ENCODE results near the gene ZNF853.
"Not testable (repeated sequence)": the region's sequence is repeated elsewhere in the genome, so short reads cannot be mapped to it uniquely, and the experiment has no call there.

The ZNF853 gene

GRCh38 chr7:6614953-6615722 lies at the start of gene ZNF853:
Gene ZNF853 (plus strand): TSS chr7:6615610. CDS start chr7:6616175, 565 bp downstream.
- DNase-seq (ENCODE audit: low read depth in 2 of 2) = no peak

DNA sequence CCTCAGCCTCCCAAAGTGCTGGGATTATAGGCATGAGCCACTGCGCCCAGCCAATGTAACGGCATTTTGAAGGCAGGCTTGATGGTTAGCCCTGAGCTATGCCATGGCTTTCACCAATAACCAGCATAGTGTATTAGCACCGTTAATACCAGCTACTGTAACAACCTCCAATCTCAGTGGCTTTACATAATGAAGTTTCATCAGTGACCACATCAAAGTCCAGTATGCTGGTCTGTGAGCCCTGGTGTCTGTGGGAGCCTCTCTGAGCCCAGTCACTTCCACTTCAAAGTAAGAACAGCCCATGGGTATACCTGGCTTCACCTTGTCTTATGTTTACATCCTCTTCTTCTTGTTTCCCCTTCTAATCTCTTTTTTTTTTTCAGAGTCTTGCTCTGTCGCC lies 49.8 kb upstream of the ZNF853 start:
- no peak for DNase-seq (ENCODE audit: low read depth in 2 of 2)

GRCh38 chr7:6567886-6568285 lies 47.5 kb upstream of the ZNF853 start:
- DNase-seq (ENCODE audit: low read depth in 2 of 2) = no peak

GRCh38 chr7:6571160-6571779 lies 44.1 kb upstream of the ZNF853 start:
- no peak for DNase-seq (ENCODE audit: low read depth in 2 of 2)

- DNase-seq (ENCODE audit: low read depth in 2 of 2) = no peak
Observed at GRCh38 chr7:6575281-6576023, 40.0 kb upstream of the ZNF853 start.

GRCh38 chr7:6576024-6576866 lies 39.2 kb upstream of the ZNF853 start:
- no peak for DNase-seq (ENCODE audit: low read depth in 2 of 2)

GRCh38 chr7:6576867-6577368 lies 38.5 kb upstream of the ZNF853 start:
- DNase-seq (ENCODE audit: low read depth in 2 of 2) = not testable (repeated sequence)

DNA sequence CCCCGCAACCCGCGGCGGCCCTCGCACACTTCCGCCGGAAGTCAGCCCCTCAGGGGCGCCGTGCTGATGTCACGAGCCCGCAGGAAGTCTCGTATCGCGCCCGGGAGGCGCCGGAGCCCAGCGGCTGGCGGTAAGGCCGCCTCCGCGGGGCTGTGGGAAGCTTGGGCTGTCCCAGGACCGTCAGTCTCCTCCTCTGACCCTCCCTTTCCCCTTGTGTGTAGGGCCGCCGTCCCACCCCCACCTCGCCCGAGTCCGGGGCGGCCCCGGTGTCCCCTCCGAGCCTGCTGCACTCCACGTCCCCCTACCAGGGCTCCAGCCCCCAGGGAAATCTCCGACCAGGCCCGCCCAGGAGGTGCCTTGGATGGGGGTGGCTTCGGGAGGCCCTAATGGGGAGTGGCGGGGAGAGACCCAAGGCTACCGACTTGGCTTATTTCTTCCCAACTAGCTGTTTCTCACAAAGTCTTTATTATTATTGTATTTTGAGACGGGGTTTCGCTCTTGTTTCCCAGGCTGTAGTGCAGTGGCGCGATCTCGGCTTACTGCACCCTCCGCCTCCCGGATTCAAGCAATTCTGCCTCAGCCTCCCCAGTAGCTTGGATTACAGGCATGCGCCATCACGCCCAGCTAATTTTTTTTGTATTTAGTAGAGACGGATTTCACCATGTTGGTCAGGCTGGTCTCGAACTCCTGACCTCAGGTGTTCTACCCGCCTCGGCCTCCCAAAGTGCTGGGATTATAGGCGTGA lies 37.9 kb upstream of the ZNF853 start, which contains the start of gene ZDHHC4:
Gene ZDHHC4 (plus strand): TSS at position 86 of the 745 bp plus-strand sequence. CDS start 3,108 bp downstream, outside the sequence.
- DNase-seq (ENCODE audit: low read depth in 2 of 2) = peak; percentile 91

DNA sequence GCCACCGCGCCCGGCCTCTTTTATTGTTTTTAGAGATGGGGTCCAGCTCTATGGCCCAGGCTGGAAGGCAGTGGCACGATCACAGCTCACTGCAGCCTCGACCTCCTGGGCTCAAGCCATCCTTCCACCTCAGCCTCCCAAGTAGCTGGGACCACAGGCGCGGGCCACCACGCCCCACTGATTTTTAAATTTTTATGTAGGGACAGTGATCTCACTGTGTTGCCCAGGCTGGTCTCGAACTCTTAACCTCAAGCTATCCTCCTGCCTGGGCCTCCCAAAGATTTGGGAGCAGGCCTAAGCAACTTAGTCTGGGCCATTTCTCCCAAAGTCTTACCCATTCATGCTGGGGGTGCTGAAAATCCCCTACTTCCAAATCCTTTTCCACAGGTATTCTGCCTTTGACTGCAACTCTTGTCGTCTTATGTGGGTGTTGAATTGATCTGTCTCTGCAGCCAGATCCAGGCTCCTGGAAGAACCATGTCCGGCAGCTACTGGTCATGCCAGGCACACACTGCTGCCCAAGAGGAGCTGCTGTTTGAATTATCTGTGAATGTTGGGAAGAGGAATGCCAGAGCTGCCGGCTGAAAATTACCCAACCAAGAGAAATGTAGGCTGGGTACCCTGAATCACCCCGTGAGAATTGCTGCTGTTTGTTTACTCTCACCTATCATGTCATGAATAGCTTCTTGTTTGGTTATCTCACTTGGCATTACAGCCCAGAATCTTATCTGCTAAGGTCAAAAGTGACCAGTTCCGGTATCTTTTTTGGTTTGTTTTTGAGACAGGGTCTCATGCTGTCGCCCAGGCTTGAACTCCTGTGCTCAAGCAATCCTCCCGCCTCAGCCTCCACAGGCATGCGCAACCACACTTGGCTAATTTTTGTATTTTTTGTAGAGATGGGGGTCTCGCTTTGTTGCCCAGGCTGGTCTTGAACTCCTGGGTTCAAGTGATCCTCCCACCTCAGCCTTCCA lies 37.0 kb upstream of the ZNF853 start:
- DNase-seq (ENCODE audit: low read depth in 2 of 2) = no peak

DNA sequence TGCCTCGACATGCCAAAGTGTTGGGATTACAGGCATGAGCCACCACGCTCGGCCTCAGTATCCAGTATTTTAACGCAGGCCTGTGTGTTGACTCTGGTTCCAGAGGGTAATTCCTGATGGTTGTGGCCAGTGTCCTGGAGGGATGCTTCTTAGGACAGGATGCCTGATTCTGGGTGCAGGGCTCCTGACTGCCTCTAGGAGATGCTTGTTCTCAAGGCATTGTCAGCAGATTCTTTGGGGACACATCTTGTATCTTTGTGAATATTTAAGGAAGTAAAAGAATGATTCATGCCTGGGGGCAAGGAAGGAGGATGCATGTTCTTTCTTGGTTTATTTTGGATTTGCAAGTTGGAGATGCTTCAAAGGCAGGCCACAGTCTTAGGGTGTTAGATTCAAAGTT lies 36.0 kb upstream of the ZNF853 start:
- no peak for DNase-seq (ENCODE audit: low read depth in 2 of 2)

- not testable (repeated sequence) for DNase-seq (ENCODE audit: low read depth in 2 of 2)
Observed at GRCh38 chr7:6585746-6586432, 29.5 kb upstream of the ZNF853 start.

DNA sequence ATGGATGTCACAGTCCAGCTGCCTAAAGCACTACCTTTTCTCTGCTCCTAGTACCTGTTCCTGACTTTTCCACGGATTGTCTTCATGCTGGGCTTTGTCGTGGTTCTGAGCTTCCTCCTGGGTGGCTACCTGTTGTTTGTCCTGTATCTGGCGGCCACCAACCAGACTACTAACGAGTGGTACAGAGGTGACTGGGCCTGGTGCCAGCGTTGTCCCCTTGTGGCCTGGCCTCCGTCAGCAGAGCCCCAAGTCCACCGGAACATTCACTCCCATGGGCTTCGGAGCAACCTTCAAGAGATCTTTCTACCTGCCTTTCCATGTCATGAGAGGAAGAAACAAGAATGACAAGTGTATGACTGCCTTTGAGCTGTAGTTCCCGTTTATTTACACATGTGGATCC lies 26.8 kb upstream of the ZNF853 start:
- DNase-seq (ENCODE audit: low read depth in 2 of 2) = no peak

- DNase-seq (ENCODE audit: low read depth in 2 of 2) = no peak
Observed at GRCh38 chr7:6589151-6589828, 26.1 kb upstream of the ZNF853 start.

GRCh38 chr7:6589829-6590644 lies 25.4 kb upstream of the ZNF853 start, which contains the start of gene INTS15:
Gene INTS15 (plus strand): TSS chr7:6590021. CDS start chr7:6590284, 263 bp downstream.
- DNase-seq (ENCODE audit: low read depth in 2 of 2) = peak; percentile 74 to 77

- no peak for DNase-seq (ENCODE audit: low read depth in 2 of 2)
Observed at GRCh38 chr7:6590645-6591110, 24.7 kb upstream of the ZNF853 start.

GRCh38 chr7:6600093-6600492 lies 15.3 kb upstream of the ZNF853 start:
- DNase-seq (ENCODE audit: low read depth in 2 of 2) = no peak

GRCh38 chr7:6604458-6604857 lies 11.0 kb upstream of the ZNF853 start:
- no peak for DNase-seq (ENCODE audit: low read depth in 2 of 2)

All from stimulated activated CD8-positive, alpha-beta memory T cell treated with anti-CD3 and anti-CD28 coated beads, Interleukin-15, amount 100 ng/mL, for 48 hours (primary cell).